PC-3 (cell line): ENCODE results near the gene PDE11A. TPM values are rescaled to one million over a fixed set of nuclear protein-coding genes. Genes with fewer than 3 reads are reported as not detected.

Experiments
- ATAC-seq: fragments of 200-7000 bp; cut with Tn5 transposase; 2 replicates; pipeline ENCODE4 v1.9.1; 2020; ENCODE audit warnings: mild to moderate bottlenecking, moderate library complexity
- BruUV-seq: library from RNA; stranded (reverse); fragments of 400-500 nt; replicated peaks from 2 replicates; lab custom pipeline; 2021; lab: Mats Ljungman, UMichigan
- CTCF ChIA-PET: fragments of 300-600 bp; sonication (Branson Sonifier 250); formaldehyde crosslinking; loops from one replicate; lab custom pipeline; 2022; ENCODE audit warnings: antibody characterized with exemption; lab: Charles Lee
- POLR2A ChIA-PET: fragments of 300-600 bp; sonication (Branson Sonifier 250); formaldehyde crosslinking; loops from one replicate; lab custom pipeline; 2022; ENCODE audit warnings: antibody characterized with exemption; ENCODE audit not compliant: unreplicated experiment; lab: Charles Lee
- DNase-seq: peaks from one replicate; pipeline ENCODE4 v3.0.0-alpha.2; 2015
- H2AFZ ChIP-seq: fragments of 300-600 bp; sonication (generic); 2 replicates; pipeline ENCODE4 v1.6.0; 2016; ENCODE audit warnings: antibody characterized with exemption, low read length
- H3F3A ChIP-seq: fragments of 300-600 bp; sonication (generic); one replicate; pipeline ENCODE4 v1.6.0; 2017; ENCODE audit warnings: antibody characterized with exemption, low read length, control low read depth, mild to moderate bottlenecking; ENCODE audit not compliant: unreplicated experiment
- H3K27ac ChIP-seq: fragments of 300-600 bp; sonication (generic); 2 replicates; pipeline ENCODE4 v1.5.1; 2016; ENCODE audit warnings: mild to moderate bottlenecking, low read length
- H3K27me3 ChIP-seq: fragments of 300-600 bp; sonication (generic); 2 replicates; pipeline ENCODE4 v1.6.1; 2016; ENCODE audit warnings: low read length, mixed read lengths
- H3K36me3 ChIP-seq: fragments of 300-600 bp; sonication (generic); 2 replicates; pipeline ENCODE4 v1.6.1; 2016; ENCODE audit warnings: low read depth, mixed run types, low read length, mixed read lengths
- H3K4me1 ChIP-seq: fragments of 300-600 bp; sonication (generic); 2 replicates; pipeline ENCODE4 v1.5.1; 2016; ENCODE audit warnings: low read length; ENCODE audit not compliant: insufficient read depth
- H3K4me2 ChIP-seq: fragments of 300-600 bp; sonication (generic); 2 replicates; pipeline ENCODE4 v1.6.0; 2016; ENCODE audit warnings: low read length
- H3K4me3 ChIP-seq: fragments of 300-600 bp; sonication (generic); 2 replicates; pipeline ENCODE4 v1.5.1; 2016; ENCODE audit warnings: mild to moderate bottlenecking, low read length, mixed read lengths
- H3K79me2 ChIP-seq: fragments of 300-600 bp; sonication (generic); 2 replicates; pipeline ENCODE4 v1.6.1; 2017; ENCODE audit warnings: low read length, mixed read lengths
- H3K9ac ChIP-seq: fragments of 300-600 bp; sonication (generic); 2 replicates; pipeline ENCODE4 v1.6.0; 2016; ENCODE audit warnings: mild to moderate bottlenecking, low read length
- H3K9me2 ChIP-seq: fragments of 300-600 bp; sonication (generic); replicated peaks from 2 replicates; pipeline ENCODE4 v1.6.1; 2016; ENCODE audit warnings: mixed run types, low read length, mixed read lengths
- H3K9me3 ChIP-seq: fragments of 300-600 bp; sonication (generic); 2 replicates; pipeline ENCODE4 v1.6.1; 2016; ENCODE audit warnings: low read length, mixed read lengths
- H4K20me1 ChIP-seq: fragments of 300-600 bp; sonication (generic); 2 replicates; pipeline ENCODE4 v1.6.1; 2016; ENCODE audit warnings: low read length, mixed read lengths
- EZH2 ChIP-seq: fragments of 300-600 bp; sonication (generic); IDR thresholded peaks from one replicate; pipeline ENCODE4 v1.6.1; 2017; ENCODE audit warnings: antibody characterized with exemption, mild to moderate bottlenecking, low read length; ENCODE audit not compliant: unreplicated experiment
- EZH2phosphoT487 ChIP-seq: fragments of 300-600 bp; sonication (generic); IDR thresholded peaks from 2 replicates; pipeline ENCODE4 v1.6.1; 2018; ENCODE audit warnings: mild to moderate bottlenecking, antibody characterized with exemption, low read length, borderline replicate concordance
- intact Hi-C: fragments of 100-400 bp; cut with micrococcal nuclease; formaldehyde crosslinking; loops from 2 replicates; pipeline ENCODE4 v1.9.0; 2023
- total RNA-seq: library from RNA; depleted of rRNA; stranded (reverse); fragments of >200 nt; gene quantifications from 2 replicates; pipeline ENCODE4 v1.2.3, GENCODE V29; 2014
- TF ChIP-seq, protein P1 (sequence below): fragments of 300-600 bp; sonication (generic); conservative IDR thresholded peaks from 2 replicates; pipeline ENCODE4 v1.5.1; 2017; ENCODE audit warnings: antibody characterized with exemption, low read depth, mild to moderate bottlenecking, low read length

The PDE11A gene
- total RNA-seq, 1 experiment from 2014 or later: 0.15 TPM

DNA sequence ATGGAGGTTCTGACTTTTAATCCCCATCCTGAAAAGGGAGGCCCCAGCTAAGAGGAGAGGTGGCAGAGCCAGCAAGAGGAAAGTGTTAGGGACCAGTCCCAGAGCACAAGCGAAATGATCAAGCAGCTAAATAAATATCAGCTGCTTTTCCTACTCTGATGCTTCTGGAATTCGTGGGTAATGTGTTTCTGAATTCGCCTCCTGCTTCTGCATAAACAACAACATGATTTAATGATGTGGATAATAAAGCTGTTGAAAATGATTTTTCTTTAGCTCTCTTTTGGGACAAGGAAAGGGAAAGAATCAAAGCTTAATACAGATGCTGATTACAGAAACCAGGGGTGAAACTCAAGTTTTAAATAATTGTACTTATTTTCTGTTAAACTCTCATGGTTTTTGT lies 329.7 kb downstream of the PDE11A start:
- H3K4me3 ChIP-seq: no peak overlapping the region
- peaks cover 75% of the 10 kb centered on the region for H3K27me3 ChIP-seq
- H3K79me2 ChIP-seq: no peaks in the 10 kb centered on the region
- no peaks in the 10 kb centered on the region for H3K4me1 ChIP-seq
- ChIA-PET CTCF (no interaction called here), POLR2A (no interaction called here)
- ATAC-seq (no peak), DNase-seq (no peak)
- BruUV-seq: no TSS peak
- no peak overlapping the region for H3K9ac ChIP-seq
- no peaks in the 10 kb centered on the region for H3F3A ChIP-seq
- no peaks in the 10 kb centered on the region for H3K9me3 ChIP-seq
- no peak overlapping the region for H3K4me2 ChIP-seq
- no peak overlapping the region for H2AFZ ChIP-seq
- no peak overlapping the region for H3K27ac ChIP-seq
- no peaks in the 10 kb centered on the region for H4K20me1 ChIP-seq
- TF ChIP-seq EZH2phosphoT487 (no peak), EZH2 (no peak)
- TF ChIP-seq, protein P1, sequence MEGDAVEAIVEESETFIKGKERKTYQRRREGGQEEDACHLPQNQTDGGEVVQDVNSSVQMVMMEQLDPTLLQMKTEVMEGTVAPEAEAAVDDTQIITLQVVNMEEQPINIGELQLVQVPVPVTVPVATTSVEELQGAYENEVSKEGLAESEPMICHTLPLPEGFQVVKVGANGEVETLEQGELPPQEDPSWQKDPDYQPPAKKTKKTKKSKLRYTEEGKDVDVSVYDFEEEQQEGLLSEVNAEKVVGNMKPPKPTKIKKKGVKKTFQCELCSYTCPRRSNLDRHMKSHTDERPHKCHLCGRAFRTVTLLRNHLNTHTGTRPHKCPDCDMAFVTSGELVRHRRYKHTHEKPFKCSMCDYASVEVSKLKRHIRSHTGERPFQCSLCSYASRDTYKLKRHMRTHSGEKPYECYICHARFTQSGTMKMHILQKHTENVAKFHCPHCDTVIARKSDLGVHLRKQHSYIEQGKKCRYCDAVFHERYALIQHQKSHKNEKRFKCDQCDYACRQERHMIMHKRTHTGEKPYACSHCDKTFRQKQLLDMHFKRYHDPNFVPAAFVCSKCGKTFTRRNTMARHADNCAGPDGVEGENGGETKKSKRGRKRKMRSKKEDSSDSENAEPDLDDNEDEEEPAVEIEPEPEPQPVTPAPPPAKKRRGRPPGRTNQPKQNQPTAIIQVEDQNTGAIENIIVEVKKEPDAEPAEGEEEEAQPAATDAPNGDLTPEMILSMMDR: no peak
- H3K9me2 ChIP-seq: no peaks in the 10 kb centered on the region
- intact Hi-C loops: no loop called here
- no peaks in the 10 kb centered on the region for H3K36me3 ChIP-seq

DNA sequence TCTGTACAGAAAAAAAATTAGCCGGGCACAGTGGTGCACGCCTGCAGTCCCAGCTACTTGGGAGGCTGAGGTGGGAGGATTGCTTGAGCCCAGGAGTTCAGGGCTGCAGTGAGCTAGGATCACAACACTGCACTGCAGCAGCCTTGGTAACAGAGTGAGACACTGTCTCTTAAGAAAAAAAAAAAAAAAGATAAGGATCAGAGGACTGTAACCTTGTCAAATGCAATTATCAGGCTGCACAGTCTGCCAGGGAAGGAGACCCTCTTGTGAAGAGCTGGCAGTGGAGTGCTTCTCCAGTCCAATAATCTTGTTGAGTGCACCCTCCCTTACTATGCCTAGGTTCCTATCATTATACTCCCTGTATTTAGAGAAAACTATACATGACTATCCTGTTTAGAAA lies 330.7 kb downstream of the PDE11A start:
- no TSS peak for BruUV-seq
- intact Hi-C loops: no loop called here
- no peak overlapping the region for H3K9ac ChIP-seq

DNA sequence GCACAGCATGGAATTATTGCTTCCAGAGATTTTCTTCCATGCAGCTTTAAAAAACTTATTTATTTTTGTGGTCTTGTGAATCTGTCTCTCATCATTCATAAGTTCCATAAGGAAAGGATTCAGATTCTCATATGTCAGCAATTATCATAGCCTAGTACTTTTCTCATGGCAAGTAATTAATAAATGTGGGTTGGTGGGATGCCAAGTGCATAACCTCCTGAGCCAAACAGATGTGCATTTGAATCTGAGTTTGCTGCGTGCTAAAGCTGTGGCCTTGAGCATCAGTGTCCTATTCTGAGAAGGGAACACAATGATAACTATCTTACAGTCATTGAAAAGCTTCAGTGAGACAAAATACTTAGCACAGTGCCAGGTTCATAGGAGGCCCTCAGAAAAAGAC lies 331.9 kb downstream of the PDE11A start:
- no peaks in the 10 kb centered on the region for H3K9me3 ChIP-seq
- TF ChIP-seq EZH2 (no peak), EZH2phosphoT487 (no peak)
- TF ChIP-seq, protein P1: no peak
- H3K79me2 ChIP-seq: no peaks in the 10 kb centered on the region
- ChIA-PET POLR2A (no interaction called here), CTCF (no interaction called here)
- intact Hi-C loops: no loop called here
- H3K27ac ChIP-seq: no peak overlapping the region
- ATAC-seq (no peak), DNase-seq (no peak)
- no peak overlapping the region for H3K9ac ChIP-seq
- no peaks in the 10 kb centered on the region for H3K36me3 ChIP-seq
- H3F3A ChIP-seq: no peaks in the 10 kb centered on the region
- no TSS peak for BruUV-seq
- no peaks in the 10 kb centered on the region for H4K20me1 ChIP-seq
- H3K4me1 ChIP-seq: no peaks in the 10 kb centered on the region
- no peak overlapping the region for H3K4me2 ChIP-seq
- no peaks in the 10 kb centered on the region for H3K9me2 ChIP-seq
- no peak overlapping the region for H2AFZ ChIP-seq
- peaks cover 68% of the 10 kb centered on the region for H3K27me3 ChIP-seq
- H3K4me3 ChIP-seq: no peak overlapping the region

More for the DNA sequence above, 330.7 kb downstream of the PDE11A start:
- H3K36me3 ChIP-seq: no peaks in the 10 kb centered on the region
- no peak overlapping the region for H3K4me2 ChIP-seq
- ATAC-seq: no peak
- ChIA-PET POLR2A (no interaction called here), CTCF (no interaction called here)
- H3K4me3 ChIP-seq: no peak overlapping the region
- H3K4me1 ChIP-seq: no peaks in the 10 kb centered on the region
- H3K9me2 ChIP-seq: no peaks in the 10 kb centered on the region
- no peak for DNase-seq
- H3K27ac ChIP-seq: no peak overlapping the region
- peaks cover 68% of the 10 kb centered on the region for H3K27me3 ChIP-seq
- no peaks in the 10 kb centered on the region for H3K9me3 ChIP-seq
- H2AFZ ChIP-seq: no peak overlapping the region
- H3F3A ChIP-seq: no peaks in the 10 kb centered on the region
- H3K79me2 ChIP-seq: no peaks in the 10 kb centered on the region
- TF ChIP-seq, protein P1: no peak
- no peak for TF ChIP-seq EZH2
- no peak for TF ChIP-seq EZH2phosphoT487
- H4K20me1 ChIP-seq: no peaks in the 10 kb centered on the region
